GM19023 (cell line): ENCODE measurements around the gene MICB.
"Not testable (repeated sequence)": the region's sequence is repeated elsewhere in the genome, so short reads cannot be mapped to it uniquely, and the experiment has no call there.

Experiments used
- ATAC-seq: cut with Tn5 transposase; IDR thresholded peaks from one replicate; pipeline ENCODE4 v1.9.1; 2021; ENCODE audit warnings: mild to moderate bottlenecking, moderate library complexity; ENCODE audit not compliant: unreplicated experiment

Gene MICB

GRCh38 chr6:31473780-31474761 lies 23.9 kb upstream of the MICB start:
- no peak for ATAC-seq

- ATAC-seq = no peak
Observed at GRCh38 chr6:31474871-31475286, 23.1 kb upstream of the MICB start.

GRCh38 chr6:31476515-31477139 lies 21.3 kb upstream of the MICB start:
- no peak for ATAC-seq

GRCh38 chr6:31477521-31477920 lies 20.4 kb upstream of the MICB start:
- no peak for ATAC-seq

GRCh38 chr6:31478186-31478950 lies 19.6 kb upstream of the MICB start:
- no peak for ATAC-seq

GRCh38 chr6:31479151-31479932 lies 18.6 kb upstream of the MICB start:
- no peak for ATAC-seq

- no peak for ATAC-seq
Observed at GRCh38 chr6:31479933-31480535, 17.9 kb upstream of the MICB start.

- no peak for ATAC-seq
Observed at GRCh38 chr6:31480574-31480973, 17.4 kb upstream of the MICB start.

GRCh38 chr6:31483392-31483791 lies 14.6 kb upstream of the MICB start:
- ATAC-seq = no peak

GRCh38 chr6:31485055-31485454 lies 12.9 kb upstream of the MICB start:
- ATAC-seq = no peak

- ATAC-seq = not testable (repeated sequence)
Observed at GRCh38 chr6:31486065-31486837, 11.7 kb upstream of the MICB start.

GRCh38 chr6:31487674-31488073 lies 10.3 kb upstream of the MICB start:
- not testable (repeated sequence) for ATAC-seq

- ATAC-seq = no peak
Observed at GRCh38 chr6:31489086-31489485, 8.9 kb upstream of the MICB start.

- no peak for ATAC-seq
Observed at GRCh38 chr6:31490115-31490873, 7.7 kb upstream of the MICB start.

- ATAC-seq = not testable (repeated sequence)
Observed at GRCh38 chr6:31493550-31493874, 4.4 kb upstream of the MICB start.

- peak; percentile 31 for ATAC-seq
Observed at GRCh38 chr6:31493875-31494694, 3.9 kb upstream of the MICB start.

- ATAC-seq = no peak
Observed at GRCh38 chr6:31495580-31495979, 2.4 kb upstream of the MICB start.

GRCh38 chr6:31496826-31497225 lies 1.1 kb upstream of the MICB start:
- ATAC-seq = not testable (repeated sequence)
